Trophoblast cell (in vitro differentiated cells and primary cell): ENCODE results near the gene DNMT3L.
"Not testable (repeated sequence)": the region's sequence is repeated elsewhere in the genome, so short reads cannot be mapped to it uniquely, and the experiment has no call there.

Experiments
- DNase-seq, 2 donors: peaks; one replicate each; pipeline ENCODE4 v3.0.0-alpha.2; 2016
- H2AFZ ChIP-seq: 2 replicates; pipeline ENCODE4 v1.6.1; 2013; ENCODE audit warnings: low read length, moderate library complexity, mild to moderate bottlenecking; ENCODE audit not compliant: insufficient read depth, poor library complexity
- H2AK5ac ChIP-seq: 2 replicates; pipeline ENCODE4 v1.6.1; 2013; ENCODE audit warnings: mild to moderate bottlenecking, low read length
- H2BK120ac ChIP-seq: 2 replicates; pipeline ENCODE4 v1.6.1; 2013; ENCODE audit warnings: low read length, mild to moderate bottlenecking, moderate library complexity; ENCODE audit not compliant: insufficient read depth, poor library complexity
- H2BK12ac ChIP-seq: 2 replicates; pipeline ENCODE4 v1.6.1; 2013; ENCODE audit warnings: mild to moderate bottlenecking, low read length, moderate library complexity
- H2BK5ac ChIP-seq: 2 replicates; pipeline ENCODE4 v1.6.1; 2013; ENCODE audit warnings: low read length, low read depth, moderate library complexity, mild to moderate bottlenecking; ENCODE audit not compliant: poor library complexity
- H3K14ac ChIP-seq: 2 replicates; pipeline ENCODE4 v1.6.1; 2013; ENCODE audit warnings: mild to moderate bottlenecking, low read length
- H3K18ac ChIP-seq: 2 replicates; pipeline ENCODE4 v1.6.1; 2013; ENCODE audit warnings: mild to moderate bottlenecking, low read length
- H3K23ac ChIP-seq: 2 replicates; pipeline ENCODE4 v1.6.1; 2013; ENCODE audit warnings: low read length
- H3K27ac ChIP-seq: 2 replicates; pipeline ENCODE4 v1.5.1; 2013; ENCODE audit warnings: low read depth, mild to moderate bottlenecking, inconsistent platforms, low read length, moderate library complexity
- H3K27me3 ChIP-seq: 2 replicates; pipeline ENCODE4 v1.6.1; 2013; ENCODE audit warnings: inconsistent platforms, mild to moderate bottlenecking, low read length, moderate library complexity; ENCODE audit not compliant: insufficient read depth
- H3K36me3 ChIP-seq, 2 experiments: 1 replicate in 1 of 2; 2 replicates in 1 of 2; pipeline ENCODE4 v1.6.1; 2013; ENCODE audit warnings: low read length in 2 of 2, mild to moderate bottlenecking in 2 of 2, moderate library complexity in 1 of 2; ENCODE audit not compliant: insufficient read depth in 2 of 2, control insufficient read depth in 1 of 2
- H3K4ac ChIP-seq: 2 replicates; pipeline ENCODE4 v1.6.1; 2013; ENCODE audit warnings: low read depth, mild to moderate bottlenecking, low read length, moderate library complexity
- H3K4me1 ChIP-seq, 2 experiments: 1 replicate in 1 of 2; 2 replicates in 1 of 2; pipeline ENCODE4 v1.6.1; 2013; ENCODE audit warnings: low read length in 2 of 2, mild to moderate bottlenecking in 2 of 2, moderate library complexity in 1 of 2; ENCODE audit not compliant: insufficient read depth in 2 of 2, control insufficient read depth in 1 of 2
- H3K4me2 ChIP-seq: 2 replicates; pipeline ENCODE4 v1.6.1; 2013; ENCODE audit warnings: inconsistent platforms, mild to moderate bottlenecking, low read length, moderate library complexity
- H3K4me3 ChIP-seq: 2 replicates; pipeline ENCODE4 v1.5.1; 2013; ENCODE audit warnings: mild to moderate bottlenecking, low read depth, low read length, inconsistent platforms
- H3K79me1 ChIP-seq: one replicate; pipeline ENCODE4 v1.6.1; 2013; ENCODE audit warnings: low read length
- H3K79me2 ChIP-seq: 2 replicates; pipeline ENCODE4 v1.6.1; 2013; ENCODE audit warnings: low read length, mild to moderate bottlenecking; ENCODE audit not compliant: control insufficient read depth, insufficient read depth, poor library complexity
- H3K9ac ChIP-seq: 2 replicates; pipeline ENCODE4 v1.6.1; 2013; ENCODE audit warnings: mild to moderate bottlenecking, low read length
- H3K9me3 ChIP-seq: 2 replicates; pipeline ENCODE4 v1.6.1; 2013; ENCODE audit warnings: low read depth, mild to moderate bottlenecking, control low read depth, inconsistent platforms, low read length; ENCODE audit not compliant: insufficient read depth
- H4K12ac ChIP-seq: 2 replicates; pipeline ENCODE4 v1.6.1; 2013; ENCODE audit warnings: low read depth, mild to moderate bottlenecking, low read length, moderate library complexity
- H4K8ac ChIP-seq: 2 replicates; pipeline ENCODE4 v1.6.1; 2013; ENCODE audit warnings: low read depth, mild to moderate bottlenecking, low read length, moderate library complexity
- H4K91ac ChIP-seq: one replicate; pipeline ENCODE4 v1.6.1; 2013; ENCODE audit warnings: low read depth, mild to moderate bottlenecking, low read length, moderate library complexity
- whole genome bisulfite sequencing: extraction: QIAGEN DNeasy Blood & Tissue Kit; methylation state at CpG from one replicate; pipeline ENCODE4 v1.1.7; 2013; ENCODE audit warnings: missing lambda C conversion rate; ENCODE audit not compliant: insufficient read length, insufficient coverage; ENCODE audit errors: extremely low coverage; 5-methylcytosine and 5-hydroxymethylcytosine counted together

DNMT3L gene

GRCh38 chr21:44211978-44212377 lies 49.7 kb downstream of the DNMT3L start:
- not testable (repeated sequence) for H3K4ac ChIP-seq, DNase-seq, H3K36me3 ChIP-seq, H3K9me3 ChIP-seq, H4K8ac ChIP-seq, H3K27ac ChIP-seq, H4K12ac ChIP-seq, H3K23ac ChIP-seq, H2BK12ac ChIP-seq, H4K91ac ChIP-seq, H3K4me2 ChIP-seq, H3K4me1 ChIP-seq, H2AK5ac ChIP-seq, H3K4me3 ChIP-seq, H2AFZ ChIP-seq, H3K79me1 ChIP-seq, H3K79me2 ChIP-seq, H2BK120ac ChIP-seq, H3K9ac ChIP-seq, H2BK5ac ChIP-seq, H3K14ac ChIP-seq, H3K18ac ChIP-seq, H3K27me3 ChIP-seq
- no CpG with 5 or more reads among the region's 2 CpGs for WGBS

GRCh38 chr21:44211574-44211973 lies 50.1 kb downstream of the DNMT3L start:
- H2BK120ac ChIP-seq, H4K8ac ChIP-seq, H2BK5ac ChIP-seq, H3K4me2 ChIP-seq, H3K23ac ChIP-seq, H2BK12ac ChIP-seq, H4K91ac ChIP-seq, H3K79me2 ChIP-seq, H2AK5ac ChIP-seq, H2AFZ ChIP-seq, H3K4me3 ChIP-seq, H3K4me1 ChIP-seq, H3K9me3 ChIP-seq, H4K12ac ChIP-seq, H3K79me1 ChIP-seq, H3K4ac ChIP-seq, DNase-seq, H3K18ac ChIP-seq, H3K14ac ChIP-seq, H3K27me3 ChIP-seq, H3K9ac ChIP-seq, H3K27ac ChIP-seq, H3K36me3 ChIP-seq: not testable (repeated sequence)
- no CpG with 5 or more reads among the region's 3 CpGs for WGBS

GRCh38 chr21:44207860-44208646 lies 53.6 kb downstream of the DNMT3L start:
- H3K27ac ChIP-seq, H3K4me2 ChIP-seq, H3K36me3 ChIP-seq, H2BK5ac ChIP-seq, H3K27me3 ChIP-seq, H2AFZ ChIP-seq, DNase-seq, H3K4me1 ChIP-seq, H4K91ac ChIP-seq, H2AK5ac ChIP-seq, H3K4me3 ChIP-seq, H2BK120ac ChIP-seq, H3K79me2 ChIP-seq, H3K9me3 ChIP-seq, H3K9ac ChIP-seq, H4K12ac ChIP-seq, H3K18ac ChIP-seq, H4K8ac ChIP-seq, H2BK12ac ChIP-seq, H3K23ac ChIP-seq, H3K79me1 ChIP-seq, H3K4ac ChIP-seq, H3K14ac ChIP-seq: not testable (repeated sequence)
- no CpG with 5 or more reads among the region's 15 CpGs for WGBS

GRCh38 chr21:44206698-44207676 lies 54.7 kb downstream of the DNMT3L start:
- not testable (repeated sequence) for H4K8ac ChIP-seq, H3K18ac ChIP-seq, H2BK120ac ChIP-seq

More at GRCh38 chr21:44206698-44207676, 54.7 kb downstream of the DNMT3L start:
- H3K79me2 ChIP-seq, H3K9me3 ChIP-seq, H2AK5ac ChIP-seq, H2BK5ac ChIP-seq, H4K12ac ChIP-seq, H3K4me1 ChIP-seq, H4K91ac ChIP-seq, H2AFZ ChIP-seq, H3K14ac ChIP-seq, DNase-seq, H3K4me2 ChIP-seq, H3K4me3 ChIP-seq, H3K27me3 ChIP-seq, H2BK12ac ChIP-seq, H3K4ac ChIP-seq, H3K79me1 ChIP-seq, H3K36me3 ChIP-seq, H3K27ac ChIP-seq, H3K9ac ChIP-seq, H3K23ac ChIP-seq: not testable (repeated sequence)
- WGBS = no CpG with 5 or more reads among the region's 33 CpGs
